ENCODE measurements around the gene YEATS2. TPM values are rescaled to one million over a fixed set of nuclear protein-coding genes. Genes with fewer than 3 reads are reported as not detected.
"Not testable (repeated sequence)": the region's sequence is repeated elsewhere in the genome, so short reads cannot be mapped to it uniquely, and the experiment has no call there.

Gene YEATS2
- 8.8 TPM for total RNA-seq
- long read RNA-seq, full-length matches to known transcripts: 1 of 6 reads
- long read RNA-seq, partial matches to known transcripts: 2 of 6 reads
- long read RNA-seq, other reads (novel, unspliced or antisense): 3 of 6 reads

DNA sequence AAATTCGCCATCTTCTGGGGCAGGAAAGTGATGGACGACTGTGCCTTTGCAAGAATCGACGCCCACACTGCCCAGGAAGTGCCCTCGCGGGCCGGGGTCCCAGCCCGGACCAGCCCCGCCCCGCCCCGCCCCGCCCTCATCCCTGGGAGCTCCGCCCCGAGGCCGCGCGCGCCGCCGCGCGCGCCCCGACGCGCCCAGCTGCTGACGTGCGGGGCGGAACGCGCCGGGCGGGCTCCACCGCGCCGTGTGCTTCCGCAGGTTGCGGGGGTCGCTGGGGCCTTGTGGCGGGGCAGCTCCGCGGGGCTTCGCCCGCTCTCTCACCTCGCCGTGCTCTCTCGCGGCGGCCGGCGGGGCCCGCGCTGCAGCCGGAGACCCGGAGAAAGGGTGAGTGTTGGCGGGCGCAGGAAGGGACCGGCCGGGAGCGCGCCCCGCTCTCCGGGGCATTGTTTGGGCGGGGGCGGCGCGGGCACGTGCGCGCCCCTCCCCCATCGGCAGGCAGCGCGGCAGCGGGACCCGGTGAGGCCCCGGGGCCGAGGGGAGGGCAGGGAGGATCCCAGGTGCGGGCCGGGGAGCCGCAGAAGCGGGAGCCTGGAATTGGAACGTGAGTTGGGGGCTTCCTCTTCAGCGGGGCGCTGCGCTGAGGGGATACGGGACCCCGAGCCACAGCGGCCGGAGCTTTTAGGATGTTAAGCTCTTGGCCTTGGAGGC is at the start of gene YEATS2:
TSS of gene YEATS2 (plus strand) at position 188 of the 708 bp plus-strand sequence. CDS start 17,366 bp downstream, outside the sequence.
- DNase-seq (peak; percentile 83), ATAC-seq (peak; percentile 94)
- intact Hi-C loops (cut with micrococcal nuclease): no loop called here

DNA sequence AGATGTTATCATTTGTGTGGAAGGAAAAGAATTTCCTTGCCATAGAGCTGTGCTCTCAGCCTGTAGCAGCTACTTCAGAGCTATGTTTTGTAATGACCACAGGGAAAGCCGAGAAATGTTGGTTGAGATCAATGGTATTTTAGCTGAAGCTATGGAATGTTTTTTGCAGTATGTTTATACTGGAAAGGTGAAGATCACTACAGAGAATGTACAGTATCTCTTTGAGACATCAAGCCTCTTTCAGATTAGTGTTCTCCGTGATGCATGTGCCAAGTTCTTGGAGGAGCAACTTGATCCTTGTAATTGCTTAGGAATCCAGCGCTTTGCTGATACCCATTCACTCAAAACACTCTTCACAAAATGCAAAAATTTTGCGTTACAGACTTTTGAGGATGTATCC is 47.0 kb upstream of the YEATS2 start:
- DNase-seq (no peak), ATAC-seq (no peak)
- intact Hi-C loops (cut with micrococcal nuclease): no loop called here

DNA sequence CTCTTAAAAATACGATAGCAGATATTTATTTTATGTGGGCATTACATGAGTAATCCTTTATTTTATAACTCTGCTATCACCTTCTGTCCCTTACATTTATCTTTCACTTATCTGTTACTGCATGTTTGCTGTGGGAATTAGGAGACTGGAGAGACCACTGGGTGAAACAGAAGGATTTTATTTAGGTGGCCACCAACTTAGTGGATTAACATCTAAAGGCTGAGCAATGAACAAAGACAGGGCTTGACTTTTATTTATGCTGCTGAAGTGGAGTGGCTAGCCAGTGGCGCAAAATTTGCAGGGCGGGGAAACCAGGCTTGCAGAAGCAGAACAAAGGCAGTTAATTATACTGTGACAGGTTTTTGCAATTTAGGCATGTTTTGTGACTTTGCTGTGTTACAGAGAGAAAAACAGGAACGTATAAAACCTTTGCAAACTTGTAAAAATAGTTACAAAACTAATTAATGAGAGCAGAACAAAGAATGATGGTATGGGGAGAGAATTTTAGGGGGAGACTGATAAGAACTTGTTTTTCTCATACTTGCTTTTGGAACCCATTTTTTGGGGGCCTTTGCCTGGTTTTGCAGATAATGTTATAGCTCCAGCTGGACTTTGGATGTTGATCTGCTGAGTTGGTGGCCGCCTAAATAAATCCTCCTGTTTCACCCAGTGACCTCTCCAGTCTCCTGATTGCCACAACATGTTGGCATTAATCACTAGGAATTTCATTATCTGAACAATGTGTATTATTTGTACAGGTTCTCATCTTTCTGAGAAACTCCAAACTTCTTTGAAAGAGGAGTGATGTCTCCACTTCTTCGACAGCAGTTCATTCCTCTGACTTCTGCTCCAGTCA is 44.2 kb upstream of the YEATS2 start:
- ATAC-seq (no peak), DNase-seq (no peak)
- intact Hi-C loops (cut with micrococcal nuclease): no loop called here

DNA sequence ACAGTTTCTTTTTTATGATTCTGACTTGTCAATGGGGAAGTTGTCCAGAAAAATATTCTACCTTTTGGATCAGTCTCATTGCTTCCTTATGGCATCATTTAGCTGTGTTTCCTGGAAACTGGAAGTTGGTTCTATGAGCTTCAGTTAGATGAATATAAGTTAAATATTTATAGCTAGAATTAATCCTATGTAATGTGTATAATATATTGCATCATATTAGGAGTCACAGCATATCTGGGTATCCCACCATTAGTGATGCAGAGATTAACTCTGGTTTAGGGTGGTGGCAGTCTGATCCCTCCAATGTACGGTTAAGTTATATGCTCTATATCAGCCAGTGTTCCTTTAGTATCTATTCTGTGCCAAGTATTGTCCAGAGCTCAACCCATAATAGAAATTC is 42.9 kb upstream of the YEATS2 start:
- ATAC-seq: no peak
- no peak for DNase-seq
- intact Hi-C loops (cut with micrococcal nuclease): no loop called here

DNA sequence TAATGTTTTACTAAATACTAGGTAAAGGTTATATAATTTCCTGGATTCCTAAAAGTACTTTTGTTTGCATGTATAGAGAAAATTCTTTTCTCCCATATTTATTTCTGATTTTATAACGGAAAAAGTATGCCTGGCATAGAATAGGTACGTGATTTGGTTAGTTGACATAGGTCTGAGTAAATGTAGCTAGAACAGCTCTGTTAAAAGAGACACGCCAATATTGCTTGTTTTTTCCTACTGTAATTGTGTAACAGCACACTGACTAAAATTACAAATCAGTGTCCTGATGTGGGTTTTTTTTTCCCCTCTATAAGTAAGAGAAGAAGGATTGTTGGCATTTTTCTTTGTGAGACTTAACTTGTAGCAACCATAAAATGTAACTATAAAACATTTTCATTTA is 35.5 kb upstream of the YEATS2 start:
- intact Hi-C loops (cut with micrococcal nuclease): no loop called here
- DNase-seq (no peak), ATAC-seq (no peak)

DNA sequence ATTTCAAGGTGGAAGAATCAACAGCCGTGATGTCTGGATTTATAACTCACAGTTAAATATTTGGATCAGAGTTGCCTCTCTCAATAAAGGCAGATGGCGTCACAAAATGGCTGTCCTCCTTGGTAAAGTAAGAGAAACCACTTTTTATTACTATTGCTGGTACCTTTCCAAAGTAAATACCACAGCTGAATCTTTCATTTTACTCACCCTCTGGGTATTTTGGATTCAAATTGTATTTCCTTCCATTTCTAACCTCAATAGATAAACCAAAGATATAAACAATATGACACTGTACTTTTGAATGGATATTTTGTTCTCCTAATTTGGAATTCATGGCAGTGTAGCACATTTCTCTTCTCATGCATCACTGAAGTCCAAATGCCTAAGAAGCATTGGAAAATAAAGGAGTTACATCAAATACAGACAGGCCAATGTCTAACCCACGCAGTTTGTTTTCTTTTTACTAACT is 32.6 kb upstream of the YEATS2 start:
- DNase-seq: no peak
- no peak for ATAC-seq

DNA sequence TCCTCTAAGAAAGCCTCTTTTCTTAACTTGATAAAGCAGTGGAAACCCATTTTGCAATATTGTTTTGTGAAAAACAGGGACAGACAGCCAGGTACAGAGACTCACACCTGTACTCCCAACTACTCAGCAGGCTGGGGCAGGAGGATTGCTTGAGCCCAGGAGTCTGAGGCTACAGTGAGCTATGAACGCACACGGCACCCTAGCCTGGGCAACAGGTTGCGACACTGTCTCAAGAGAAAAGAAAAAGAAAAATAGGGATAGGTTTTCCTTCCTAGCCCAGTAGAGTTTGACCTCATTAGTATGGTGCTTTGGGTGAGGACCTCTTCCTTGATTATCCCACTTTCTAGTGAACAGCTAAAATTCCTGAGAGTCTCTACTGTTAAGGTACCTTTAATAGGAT is 17.5 kb upstream of the YEATS2 start:
- no peak for DNase-seq
- intact Hi-C loops (cut with micrococcal nuclease): no loop called here
- ATAC-seq: no peak

More for the DNA sequence above, 32.6 kb upstream of the YEATS2 start:
- intact Hi-C loops (cut with micrococcal nuclease): no loop called here

DNA sequence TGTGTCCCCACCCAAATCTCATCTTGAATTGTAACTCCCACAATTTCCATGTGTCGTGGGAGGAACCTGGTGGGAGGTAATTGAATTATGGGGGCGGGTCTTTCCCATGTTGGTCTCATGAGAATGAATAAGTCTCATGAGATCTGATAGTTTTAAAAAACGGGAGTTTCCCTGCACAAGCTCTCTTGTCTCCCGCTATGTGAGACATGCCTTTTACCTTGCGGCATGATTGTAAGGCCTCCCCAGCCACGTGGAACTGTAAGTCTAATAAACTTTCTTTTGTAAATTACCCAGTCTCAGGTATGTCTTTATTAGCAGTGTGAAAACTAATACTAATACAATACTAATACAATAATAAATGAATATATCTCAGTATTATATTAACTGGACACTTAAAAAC is 9.9 kb upstream of the YEATS2 start:
- ATAC-seq: no peak
- DNase-seq: no peak
- intact Hi-C loops (cut with micrococcal nuclease): no loop called here

DNA sequence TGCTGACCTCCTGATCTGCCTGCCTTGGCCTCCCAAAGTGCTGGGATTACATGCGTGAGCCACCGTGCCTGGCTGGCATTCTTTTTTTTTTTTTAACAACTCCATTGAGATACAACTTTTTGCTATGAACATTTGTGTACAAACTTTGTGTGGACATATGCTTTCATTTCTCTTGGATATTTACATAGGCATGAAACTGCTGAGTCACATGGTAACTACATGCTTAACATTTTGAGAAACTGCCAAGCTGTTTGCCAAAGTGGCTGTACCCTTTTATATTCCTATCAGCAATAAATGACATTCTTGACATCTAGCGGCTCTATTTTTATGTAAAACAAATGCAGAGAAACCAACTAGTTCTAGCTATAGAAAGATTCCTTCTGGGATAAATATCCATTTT is 8.7 kb upstream of the YEATS2 start:
- no peak for DNase-seq
- peak; percentile 34 for ATAC-seq
- intact Hi-C loops (cut with micrococcal nuclease): no loop called here

DNA sequence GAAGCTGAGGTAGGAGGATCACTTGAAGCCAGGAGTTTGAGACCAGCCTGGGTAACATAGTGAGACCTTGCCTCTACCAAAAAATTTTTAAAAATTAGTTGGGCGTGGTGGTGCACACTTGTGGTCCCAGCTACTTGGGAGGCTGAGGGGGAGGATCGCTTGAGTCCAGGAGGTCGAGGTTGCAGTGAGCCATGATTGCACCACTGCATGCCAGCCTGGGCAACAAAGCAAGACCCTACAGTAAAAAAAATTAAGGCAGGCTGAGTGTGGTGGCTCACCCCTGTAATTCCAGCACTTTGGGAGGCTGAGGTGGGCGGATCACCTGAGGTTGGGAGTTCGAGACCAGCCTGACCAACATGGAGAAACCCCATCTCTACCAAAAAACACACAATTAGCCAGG is 8.0 kb upstream of the YEATS2 start:
- ATAC-seq; DNase-seq; intact Hi-C loops (cut with micrococcal nuclease): not testable (repeated sequence)

DNA sequence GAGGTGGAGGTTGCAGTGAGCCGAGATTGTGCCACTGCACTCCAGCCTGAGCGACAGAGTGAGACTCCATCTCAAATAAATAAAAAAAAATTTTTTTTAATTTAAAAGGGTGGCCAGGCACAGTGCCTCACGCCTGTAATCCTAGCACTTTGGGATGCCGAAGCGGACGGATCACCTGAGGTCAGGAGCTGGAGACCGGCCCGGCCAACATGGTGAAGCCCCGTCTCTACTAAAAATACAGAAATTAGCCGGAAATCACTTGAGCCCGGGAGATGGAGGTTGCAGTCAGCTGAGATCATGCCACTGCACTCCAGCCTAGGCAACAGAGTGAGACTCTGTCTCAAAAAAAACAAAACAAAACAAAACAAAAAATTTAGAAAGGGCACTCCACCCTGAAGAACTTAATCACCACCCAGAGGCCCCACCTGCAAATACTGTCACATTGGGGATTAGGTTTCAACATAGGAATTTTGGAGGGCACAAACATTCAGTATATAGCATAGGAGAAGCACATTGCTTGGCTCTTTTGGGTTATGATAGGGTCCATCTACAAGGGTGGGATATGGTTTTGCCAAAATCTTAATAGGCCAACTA is 7.1 kb upstream of the YEATS2 start:
- intact Hi-C loops (cut with micrococcal nuclease): no loop called here
- no peak for DNase-seq
- no peak for ATAC-seq

DNA sequence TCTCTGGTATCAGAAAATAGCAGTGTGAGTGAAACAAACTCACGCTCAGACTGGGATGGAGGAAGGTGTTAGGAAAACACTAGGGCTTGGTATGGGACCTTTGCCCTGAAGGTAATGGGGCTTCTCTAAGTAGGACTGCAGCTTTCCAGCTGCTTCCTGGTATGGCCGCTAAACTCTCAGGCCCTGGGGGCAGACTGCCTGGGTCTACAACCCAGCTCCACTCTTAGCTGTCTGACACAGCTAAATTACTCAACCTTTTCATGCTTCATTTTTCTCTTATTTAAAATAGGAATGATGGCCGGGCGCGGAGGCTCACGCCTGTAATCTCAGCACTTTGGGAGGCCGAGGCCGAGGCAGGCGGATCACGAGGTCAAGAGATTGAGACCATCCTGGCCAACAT is 5.2 kb upstream of the YEATS2 start:
- intact Hi-C loops (cut with micrococcal nuclease): no loop called here
- DNase-seq: no peak
- ATAC-seq: no peak

DNA sequence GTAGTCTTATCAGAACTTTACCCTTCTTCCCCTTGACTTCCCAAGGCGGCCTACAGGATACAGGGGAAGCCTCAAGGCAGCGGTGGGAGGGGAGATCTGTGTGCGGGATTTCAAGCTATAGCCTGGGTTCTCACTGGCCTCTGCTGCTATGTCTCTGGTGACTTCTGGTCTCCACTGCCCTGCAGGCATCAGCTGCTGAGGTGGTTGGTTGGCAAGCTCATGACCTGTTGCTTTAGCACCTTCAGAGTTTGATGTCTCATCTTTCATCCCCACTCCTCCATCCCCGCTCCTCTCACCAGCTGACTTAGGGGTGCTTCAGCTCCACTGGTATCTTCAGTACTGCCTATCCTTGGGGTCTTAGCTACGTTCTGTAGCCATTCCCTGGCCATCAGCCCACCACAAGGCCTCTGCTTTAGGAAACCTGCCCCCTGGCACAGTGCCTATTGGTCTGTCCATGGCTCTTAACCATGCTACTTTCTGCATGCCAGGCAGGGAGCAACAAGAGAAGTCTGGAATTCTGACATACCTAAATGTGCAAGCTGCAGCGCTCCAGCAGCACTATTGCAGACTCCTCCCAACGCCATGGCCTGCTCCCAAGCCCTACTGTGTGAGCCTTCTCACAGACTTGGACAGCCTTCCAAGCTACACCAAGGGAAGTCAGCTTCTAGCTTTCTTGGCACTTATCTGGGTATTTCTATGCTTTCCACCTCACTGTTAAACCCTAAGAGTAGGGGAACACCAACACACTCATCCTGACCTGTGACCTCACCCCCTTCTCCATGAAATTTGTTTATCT is 1.8 kb upstream of the YEATS2 start:
- no peak for DNase-seq
- intact Hi-C loops (cut with micrococcal nuclease): no loop called here

DNA sequence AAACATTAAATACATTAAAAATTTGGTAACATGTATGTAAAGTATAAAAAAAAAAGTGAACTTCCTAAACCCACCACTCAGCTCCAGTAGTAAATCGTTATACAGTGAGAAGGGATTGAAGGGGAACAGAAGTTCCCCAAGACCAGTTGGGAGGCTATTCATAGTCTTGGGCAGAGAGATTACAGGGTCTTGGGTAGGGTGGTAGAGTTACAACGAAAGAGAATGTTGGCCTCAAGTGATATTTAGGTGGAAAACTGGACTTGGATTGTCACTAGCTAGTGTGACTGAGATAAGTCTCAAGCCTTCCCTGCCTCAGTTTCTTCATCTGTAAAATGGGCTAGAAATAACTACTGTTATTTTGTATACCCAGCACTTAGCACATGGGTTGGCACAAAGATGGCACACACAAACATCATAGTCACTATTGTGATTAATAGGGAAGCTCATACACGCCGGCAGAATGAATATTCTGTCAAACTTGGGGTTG is 431 bp upstream of the YEATS2 start:
- intact Hi-C loops (cut with micrococcal nuclease): no loop called here
- ATAC-seq (no peak), DNase-seq (no peak)

More for the DNA sequence above, 1.8 kb upstream of the YEATS2 start:
- ATAC-seq: no peak

DNA sequence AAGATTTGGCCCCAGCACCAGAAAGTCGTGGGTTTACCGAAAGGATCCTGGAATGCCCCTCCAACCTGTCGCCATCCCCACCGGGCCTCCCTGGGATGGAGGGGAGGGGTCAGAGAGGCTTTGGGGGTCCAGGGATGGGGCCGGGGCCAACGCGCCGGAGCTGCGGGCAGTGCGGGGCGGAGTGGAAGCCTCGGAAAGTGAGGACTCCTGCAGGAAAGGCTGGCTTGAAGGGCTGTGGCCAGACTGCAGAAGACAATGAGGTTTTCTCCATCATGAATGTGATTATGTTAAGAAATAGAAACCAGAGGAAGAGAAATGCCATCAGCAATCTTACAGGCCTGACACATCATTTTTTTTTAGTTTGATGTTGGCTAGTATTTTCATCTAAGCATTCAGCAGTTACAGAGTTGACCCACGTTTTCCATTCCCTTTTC is 738 bp downstream of the YEATS2 start:
- peak; percentile 60 for ATAC-seq
- DNase-seq: peak; percentile 39
- intact Hi-C loops (cut with micrococcal nuclease): no loop called here

DNA sequence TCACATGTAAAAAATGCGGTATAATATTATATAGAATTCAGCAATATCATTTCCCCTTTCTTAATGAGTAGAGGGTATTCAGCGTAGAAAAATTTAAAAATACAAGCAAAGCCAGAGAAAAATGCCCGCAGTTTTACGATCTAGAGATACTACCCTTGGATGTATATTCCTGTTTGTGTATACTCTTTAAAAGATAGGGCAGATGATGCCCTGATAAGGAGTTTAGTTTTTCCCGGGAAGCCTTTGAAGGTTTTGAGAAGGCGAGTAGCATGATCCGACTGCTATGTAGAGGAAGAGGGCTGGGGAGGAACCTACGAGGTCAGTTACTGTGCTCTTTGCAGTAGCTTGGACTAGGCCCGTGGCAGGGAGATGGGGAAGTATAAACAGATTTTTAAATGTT is 1.2 kb downstream of the YEATS2 start:
- intact Hi-C loops (cut with micrococcal nuclease): no loop called here
- DNase-seq: no peak
- peak; percentile 45 for ATAC-seq

DNA sequence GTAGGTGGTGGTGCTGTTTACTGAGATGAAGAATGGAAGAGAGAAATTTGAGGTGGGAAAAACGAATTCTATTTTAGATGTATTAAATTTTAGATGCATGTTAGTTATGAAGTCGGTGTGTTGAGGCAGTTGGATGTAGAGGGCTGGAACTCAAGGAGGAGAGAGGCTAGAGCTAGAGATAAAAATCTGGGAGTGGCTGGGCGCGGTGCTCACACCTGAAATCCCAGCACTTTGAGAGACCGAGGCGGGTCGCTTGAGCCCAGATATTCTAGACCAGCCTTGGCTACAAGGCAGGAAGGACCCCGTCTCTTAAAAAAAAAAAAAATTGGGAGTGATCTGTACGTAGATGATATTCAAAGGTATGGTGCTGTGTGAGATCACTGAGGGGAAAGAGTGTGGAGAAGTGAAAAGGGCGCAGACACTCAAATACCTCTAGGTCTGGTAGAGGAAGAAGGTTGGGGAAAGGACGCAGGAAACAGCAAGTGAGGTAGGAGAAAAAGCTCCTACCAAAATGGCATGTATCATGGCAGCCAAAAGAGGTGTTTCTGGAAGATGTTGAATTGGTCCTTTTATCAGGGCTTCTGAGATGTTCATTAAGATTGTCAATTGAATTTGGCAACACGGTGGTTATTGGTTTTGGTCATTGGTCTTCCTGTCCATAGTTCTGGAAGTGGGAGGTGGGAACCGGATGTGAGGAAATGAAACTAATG is 1.8 kb downstream of the YEATS2 start:
- intact Hi-C loops (cut with micrococcal nuclease): no loop called here
- no peak for DNase-seq
- no peak for ATAC-seq

DNA sequence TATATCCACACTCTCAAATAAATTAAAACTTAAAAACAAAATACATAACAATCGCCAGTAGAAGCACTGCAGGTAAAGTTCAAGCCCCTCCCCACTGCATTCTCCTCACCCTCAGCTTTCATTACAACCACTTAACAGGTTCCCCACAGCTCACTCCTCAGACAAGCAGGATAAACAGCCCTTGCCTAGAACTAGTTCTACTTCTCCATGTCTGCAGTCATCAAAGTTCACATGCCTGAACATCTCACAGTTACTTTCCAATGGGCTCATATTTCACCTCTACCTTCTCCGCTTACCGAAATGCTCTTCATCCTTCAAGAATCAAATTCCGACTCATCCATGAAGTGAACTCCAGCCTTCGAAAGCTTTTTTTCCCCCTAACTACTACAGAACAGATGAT is 4.1 kb downstream of the YEATS2 start:
- intact Hi-C loops (cut with micrococcal nuclease): no loop called here

More for the DNA sequence above, 4.1 kb downstream of the YEATS2 start:
- DNase-seq (no peak), ATAC-seq (no peak)

Measured in left ventricle myocardium superior (tissue), 1 donor.